Lower leg skin (tissue), 3 donors: ENCODE data around the gene SCAMP4.

Experiments used
- POLR2A ChIP-seq, 2 donors: fragments of 450-650 bp; IDR thresholded peaks; one replicate each; pipeline ENCODE4 v1.6.1; 2016 to 2017; ENCODE audit warnings: antibody characterized with exemption in 2 of 2, mild to moderate bottlenecking in 1 of 2, moderate library complexity in 1 of 2
- TF ChIP-seq, protein P1 (sequence below), 3 donors: fragments of 450-650 bp; IDR thresholded peaks; one replicate each; pipeline ENCODE4 v1.5.1; 2016; ENCODE audit warnings: antibody characterized with exemption in 3 of 3, mild to moderate bottlenecking in 3 of 3, moderate library complexity in 2 of 3

- TF ChIP-seq, protein P1, sequence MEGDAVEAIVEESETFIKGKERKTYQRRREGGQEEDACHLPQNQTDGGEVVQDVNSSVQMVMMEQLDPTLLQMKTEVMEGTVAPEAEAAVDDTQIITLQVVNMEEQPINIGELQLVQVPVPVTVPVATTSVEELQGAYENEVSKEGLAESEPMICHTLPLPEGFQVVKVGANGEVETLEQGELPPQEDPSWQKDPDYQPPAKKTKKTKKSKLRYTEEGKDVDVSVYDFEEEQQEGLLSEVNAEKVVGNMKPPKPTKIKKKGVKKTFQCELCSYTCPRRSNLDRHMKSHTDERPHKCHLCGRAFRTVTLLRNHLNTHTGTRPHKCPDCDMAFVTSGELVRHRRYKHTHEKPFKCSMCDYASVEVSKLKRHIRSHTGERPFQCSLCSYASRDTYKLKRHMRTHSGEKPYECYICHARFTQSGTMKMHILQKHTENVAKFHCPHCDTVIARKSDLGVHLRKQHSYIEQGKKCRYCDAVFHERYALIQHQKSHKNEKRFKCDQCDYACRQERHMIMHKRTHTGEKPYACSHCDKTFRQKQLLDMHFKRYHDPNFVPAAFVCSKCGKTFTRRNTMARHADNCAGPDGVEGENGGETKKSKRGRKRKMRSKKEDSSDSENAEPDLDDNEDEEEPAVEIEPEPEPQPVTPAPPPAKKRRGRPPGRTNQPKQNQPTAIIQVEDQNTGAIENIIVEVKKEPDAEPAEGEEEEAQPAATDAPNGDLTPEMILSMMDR (IDR thresholded peaks at IDR 0.05): no peak
- TF ChIP-seq POLR2A (IDR thresholded peaks at IDR 0.05): no peak
These were observed 69.4 kb downstream of the SCAMP4 start for GRCh38 chr19:1974381-1975161.
